HT1080 (cell line): ENCODE measurements around the gene DLGAP1. TPM values are rescaled to one million over a fixed set of nuclear protein-coding genes. Genes with fewer than 3 reads are reported as not detected.

ENCODE experiments used
- DNase-seq: peaks from one replicate; pipeline ENCODE4 v3.0.0-alpha.2; 2015; ENCODE audit warnings: low read depth
- total RNA-seq: library from RNA; depleted of rRNA; stranded (reverse); fragments of >200 nt; shearing (Covaris generic); gene quantifications from 2 replicates; pipeline ENCODE4 v1.2.3, GENCODE V29; 2014

DLGAP1 gene
- total RNA-seq, 1 experiment from 2014 or later = not detected

DNA sequence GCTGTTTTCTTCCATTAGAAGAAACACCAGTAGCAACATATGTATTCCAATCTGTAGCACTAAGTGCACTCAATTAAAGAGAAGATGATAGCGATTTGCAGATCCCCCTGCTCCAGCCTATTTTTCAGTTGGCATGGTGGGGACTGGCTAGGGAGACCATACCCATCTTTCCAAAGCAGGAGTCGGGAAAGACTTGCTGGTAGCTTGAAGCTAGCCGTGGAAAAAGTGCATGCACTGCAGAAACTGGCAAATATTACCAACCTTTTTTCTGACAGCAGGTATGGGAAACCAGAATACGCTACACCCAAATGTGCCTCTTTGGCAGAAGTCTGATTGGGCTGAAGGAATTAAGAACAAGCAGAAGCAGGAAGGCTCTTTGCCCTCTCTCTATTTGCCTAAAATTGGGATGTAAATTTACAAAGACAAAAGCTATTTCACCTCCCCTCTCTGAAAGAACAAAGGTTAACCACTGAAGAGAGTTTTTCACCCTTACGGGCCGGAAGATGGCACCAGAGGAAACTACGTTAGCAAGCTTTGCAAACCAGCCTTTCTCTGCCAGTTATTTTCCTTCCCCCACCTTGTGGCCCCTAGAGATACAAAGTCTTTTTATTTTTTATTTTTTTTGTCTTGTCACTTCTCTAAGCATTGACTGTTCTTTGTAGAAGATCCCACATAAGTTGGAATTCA lies 273.1 kb downstream of the DLGAP1 start:
- DNase-seq = no peak

DNA sequence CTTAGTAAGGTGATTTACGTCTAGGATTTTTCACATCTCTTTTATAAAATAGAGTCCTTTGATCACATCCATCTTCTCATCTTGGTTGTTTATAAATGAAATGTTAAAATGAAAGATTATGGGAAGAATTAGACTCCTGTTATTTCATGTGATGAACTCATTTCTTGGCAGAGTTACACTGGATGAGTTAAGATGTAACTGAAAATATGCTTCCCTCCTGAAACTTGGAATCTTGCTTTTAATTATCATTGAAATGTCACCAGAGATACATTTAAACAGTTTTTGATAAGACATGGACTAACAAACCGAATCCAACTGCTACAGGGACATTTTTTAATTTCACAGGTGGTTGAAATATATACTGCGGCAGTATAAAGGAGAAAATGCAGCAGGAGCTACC lies 274.0 kb downstream of the DLGAP1 start:
- no peak for DNase-seq

DNA sequence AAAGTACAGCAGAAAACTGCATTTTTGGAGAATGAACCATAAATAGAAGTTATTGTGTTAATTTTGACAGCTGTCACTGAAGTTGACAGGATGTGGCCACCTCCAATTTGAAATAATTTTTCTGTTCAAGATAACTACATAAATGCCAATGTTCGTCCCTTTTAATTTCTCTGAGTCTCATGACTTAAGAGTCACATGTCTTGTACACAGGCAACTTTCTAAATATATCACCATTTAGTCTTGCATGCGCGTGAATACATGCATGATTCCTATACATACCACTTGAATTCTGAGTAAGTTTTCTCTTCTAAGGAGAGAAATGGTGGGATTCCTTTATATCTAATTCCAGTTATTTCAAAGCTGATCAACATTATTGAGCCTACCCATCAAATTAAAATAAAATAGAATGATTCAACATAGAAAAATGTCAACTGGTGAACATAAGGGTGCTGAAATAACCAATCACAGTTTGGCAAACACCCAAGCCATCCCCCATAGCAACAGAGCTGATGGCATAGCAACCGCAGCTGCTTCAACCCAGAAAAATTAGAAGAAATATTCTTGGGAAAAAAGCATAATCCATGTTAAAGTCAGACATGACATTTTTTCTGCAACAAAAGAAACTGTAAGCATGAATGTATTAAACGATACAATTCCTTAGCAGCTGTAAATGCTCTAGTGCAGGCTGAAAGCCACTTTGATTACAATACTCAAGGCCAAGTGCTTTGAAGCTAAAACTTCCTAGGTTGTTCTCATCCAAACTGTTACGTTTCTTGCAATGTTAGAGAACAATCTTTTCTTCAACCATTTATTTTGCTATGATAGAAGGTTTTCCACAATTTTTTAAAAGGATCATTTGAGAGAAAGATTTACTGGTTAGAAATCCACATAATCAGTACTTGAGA lies 282.7 kb downstream of the DLGAP1 start:
- DNase-seq = no peak

DNA sequence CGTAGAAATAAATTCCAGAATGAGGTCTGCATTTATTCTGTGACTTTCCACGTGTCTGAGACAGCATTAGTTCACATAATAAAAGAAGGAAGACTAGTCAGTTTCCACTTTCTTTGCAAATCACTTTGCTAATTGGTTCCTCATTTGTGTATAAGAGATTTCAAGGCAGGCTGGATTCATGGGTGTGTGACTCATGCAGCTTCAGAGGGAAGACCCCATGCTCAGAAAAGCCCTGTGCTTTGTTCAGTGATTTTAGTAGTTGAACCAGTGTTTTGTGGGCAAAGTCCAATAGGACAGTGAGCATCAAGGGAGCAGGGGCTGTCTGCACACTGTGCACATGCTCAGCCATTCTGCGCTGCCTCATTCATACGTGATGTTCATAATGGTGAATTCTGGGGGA lies 297.8 kb downstream of the DLGAP1 start:
- no peak for DNase-seq

DNA sequence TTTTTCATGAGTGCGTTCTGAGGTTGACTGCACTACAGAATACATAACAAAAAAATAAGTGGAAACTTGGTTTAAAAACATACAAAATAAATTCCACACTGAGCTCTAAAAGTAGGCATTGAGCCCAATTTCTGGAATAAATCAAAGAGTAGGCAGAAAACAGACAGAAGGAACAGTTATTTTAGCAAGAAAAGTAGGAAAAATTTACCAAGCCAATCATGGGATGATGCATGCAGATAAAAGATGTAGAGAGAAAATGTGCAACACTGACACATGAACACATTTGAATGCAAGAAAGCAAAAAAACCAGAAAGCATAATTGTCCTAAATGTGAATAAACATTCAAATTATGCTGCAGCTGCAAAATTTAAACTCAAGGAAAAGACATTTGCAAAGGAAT lies 308.3 kb downstream of the DLGAP1 start:
- no peak for DNase-seq

DNA sequence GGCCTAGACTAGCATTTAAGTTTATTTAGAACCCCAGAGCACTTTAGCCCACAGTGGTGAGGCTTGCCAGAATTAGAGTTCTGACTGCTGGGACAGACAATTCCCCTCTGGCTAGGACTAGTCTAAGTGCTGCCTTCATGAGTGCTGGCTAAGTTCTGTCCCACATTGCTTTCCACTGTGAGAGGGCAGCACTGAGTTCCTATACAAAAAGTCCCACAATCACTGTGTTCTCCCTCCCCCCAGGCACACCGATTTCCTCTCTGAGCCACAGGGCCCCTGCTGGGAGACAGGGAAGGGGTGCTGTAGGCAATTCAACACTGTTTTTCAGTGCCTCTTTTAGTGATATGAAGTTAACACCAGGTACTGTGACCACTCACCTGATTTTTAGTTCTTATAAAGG lies 310.9 kb downstream of the DLGAP1 start:
- peak; percentile 6 for DNase-seq

DNA sequence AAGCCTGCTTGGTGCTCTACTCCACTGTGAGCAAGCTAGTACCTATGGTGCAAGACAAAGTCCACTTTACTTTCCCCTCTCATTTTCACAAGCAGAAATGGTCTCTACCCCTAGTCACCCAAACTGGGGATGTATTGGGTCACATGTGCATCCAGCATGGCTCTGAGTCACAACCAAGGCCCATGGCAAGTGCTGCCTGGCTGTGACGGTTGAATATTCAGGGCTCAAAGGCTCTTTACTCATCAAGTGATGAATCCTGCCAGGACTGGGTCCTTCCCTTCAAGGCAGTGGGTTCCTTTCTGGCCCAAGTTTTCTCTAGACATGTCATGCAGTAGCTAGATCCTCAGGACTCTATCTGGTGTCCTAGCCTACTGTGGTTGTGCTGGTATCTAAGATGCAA lies 311.5 kb downstream of the DLGAP1 start:
- no peak for DNase-seq

DNA sequence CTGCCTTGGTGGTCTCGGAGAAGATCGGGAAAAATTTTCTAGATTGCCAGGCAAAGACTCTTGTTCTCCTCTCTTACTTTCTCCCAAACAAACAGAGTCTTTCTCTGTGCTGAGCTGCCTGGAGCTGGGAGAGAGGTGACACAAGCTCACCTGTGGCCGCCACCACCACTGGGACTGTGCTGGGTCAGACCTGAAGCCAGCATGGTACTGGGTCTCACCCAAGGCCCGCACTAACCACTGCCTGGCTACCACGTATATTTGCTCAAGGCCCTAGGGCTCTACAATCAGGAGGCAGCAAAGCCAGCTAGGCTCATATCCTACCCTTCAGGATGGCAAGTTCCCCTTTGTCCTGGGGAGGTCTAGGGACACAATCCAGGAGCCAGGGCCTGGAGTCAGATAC lies 312.2 kb downstream of the DLGAP1 start:
- DNase-seq = no peak

DNA sequence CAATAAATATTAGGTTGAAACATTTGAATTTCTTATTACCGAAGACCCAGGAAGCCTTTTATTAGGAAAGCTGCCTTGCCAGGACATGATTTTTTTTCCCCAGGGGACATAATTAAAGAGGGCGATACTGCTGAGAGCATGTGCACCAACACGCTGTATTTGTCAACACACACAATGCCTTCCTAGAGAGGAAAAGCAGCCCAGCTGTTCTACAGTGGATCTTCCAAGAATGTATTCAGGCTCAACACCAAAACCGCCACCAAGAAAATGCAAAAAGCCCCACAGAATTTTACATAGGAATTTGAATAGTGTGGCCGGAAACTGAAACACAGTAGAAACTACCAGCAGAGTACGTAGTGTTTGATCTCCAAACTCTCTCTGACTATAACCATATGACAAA lies 320.4 kb downstream of the DLGAP1 start:
- no peak for DNase-seq

DNA sequence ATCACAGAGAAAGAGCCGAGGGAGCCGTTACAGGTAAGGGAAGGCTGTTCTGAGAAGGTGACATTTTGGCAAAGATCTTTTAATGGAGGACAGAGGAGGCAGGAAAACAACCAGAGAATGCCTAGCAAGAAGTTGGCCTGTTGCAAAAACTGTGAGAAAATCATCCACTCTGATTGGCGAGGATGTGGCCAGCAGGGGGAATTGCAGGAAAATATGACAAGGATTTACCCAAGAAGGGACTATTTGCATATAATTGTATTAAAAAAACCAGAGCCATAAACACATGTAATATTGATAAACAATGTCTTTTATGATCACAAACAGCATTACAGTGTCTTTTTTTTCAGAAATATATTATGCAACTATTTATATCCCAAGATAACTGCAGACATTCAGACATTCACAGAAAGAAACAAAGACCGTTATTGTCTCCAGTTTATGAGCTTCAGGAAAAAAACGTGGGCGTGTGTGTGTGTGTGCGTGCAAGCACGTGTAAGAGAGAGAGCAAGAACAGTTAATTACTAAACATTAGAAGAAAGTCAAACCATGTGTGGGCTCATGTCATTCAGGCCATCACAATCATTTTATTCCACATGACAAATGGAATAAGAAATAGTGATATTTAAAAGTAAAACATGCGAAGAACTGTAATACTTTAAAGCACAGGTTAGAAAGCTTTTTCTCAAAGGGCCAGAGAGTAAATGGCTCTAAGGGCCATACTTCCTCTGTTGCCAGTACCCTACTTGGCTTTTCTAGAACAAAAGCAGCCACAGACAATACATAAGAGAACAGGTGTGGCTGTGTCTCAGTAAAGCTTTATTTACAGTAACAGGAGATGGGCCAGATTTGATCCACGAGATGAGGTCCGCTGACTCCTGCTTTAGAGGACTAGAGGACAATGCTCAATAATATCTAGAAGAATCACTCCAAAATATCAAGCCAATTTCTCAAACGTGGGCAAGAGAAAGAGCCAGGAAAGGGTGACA lies 324.1 kb downstream of the DLGAP1 start:
- no peak for DNase-seq

DNA sequence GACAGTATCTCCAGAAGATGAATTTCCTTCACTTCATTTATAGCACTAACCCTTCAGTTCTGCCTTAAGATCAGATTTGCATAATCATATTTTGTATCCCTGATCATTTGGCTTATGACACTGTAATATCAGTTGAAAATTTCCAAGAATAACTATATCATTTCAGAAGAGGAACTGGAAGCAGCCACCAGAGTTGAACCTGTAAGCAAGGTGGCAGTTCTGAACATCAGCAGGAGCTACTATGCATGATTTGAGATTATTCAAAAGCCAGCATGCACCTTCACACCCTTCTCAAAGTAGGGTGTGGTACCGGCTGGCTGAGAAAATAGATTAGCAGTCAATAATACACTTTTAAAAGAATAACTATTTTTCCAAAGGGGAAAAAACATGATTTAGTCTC lies 328.2 kb downstream of the DLGAP1 start:
- no peak for DNase-seq

DNA sequence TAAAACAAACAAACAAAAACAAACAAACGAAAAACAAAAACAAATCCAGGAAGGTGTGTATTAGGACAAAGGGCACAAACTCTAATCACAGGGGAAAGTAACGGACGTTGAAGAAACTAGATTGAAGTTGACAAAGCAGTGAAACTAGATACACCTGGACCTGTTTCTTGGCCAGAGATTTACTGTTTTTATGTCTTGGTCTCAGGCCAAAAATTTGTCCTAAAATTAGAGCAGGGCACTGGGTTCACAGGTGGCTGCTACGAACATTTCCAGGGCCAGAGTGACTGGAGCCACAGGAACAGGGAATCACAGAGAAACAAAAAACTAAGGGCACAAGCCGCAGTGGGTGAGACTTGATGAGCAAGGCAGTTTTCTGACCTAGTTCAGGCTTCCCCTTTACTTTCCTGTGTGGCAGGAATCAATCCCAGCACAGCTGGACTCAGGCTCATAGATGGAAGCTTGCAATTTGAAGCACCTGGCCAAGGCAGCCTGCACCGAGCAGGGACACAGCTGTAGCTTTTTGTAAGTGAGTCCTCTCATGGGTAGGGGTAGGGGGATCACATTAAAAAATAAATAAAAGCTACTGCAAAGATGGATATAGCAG lies 329.4 kb downstream of the DLGAP1 start:
- DNase-seq = no peak

DNA sequence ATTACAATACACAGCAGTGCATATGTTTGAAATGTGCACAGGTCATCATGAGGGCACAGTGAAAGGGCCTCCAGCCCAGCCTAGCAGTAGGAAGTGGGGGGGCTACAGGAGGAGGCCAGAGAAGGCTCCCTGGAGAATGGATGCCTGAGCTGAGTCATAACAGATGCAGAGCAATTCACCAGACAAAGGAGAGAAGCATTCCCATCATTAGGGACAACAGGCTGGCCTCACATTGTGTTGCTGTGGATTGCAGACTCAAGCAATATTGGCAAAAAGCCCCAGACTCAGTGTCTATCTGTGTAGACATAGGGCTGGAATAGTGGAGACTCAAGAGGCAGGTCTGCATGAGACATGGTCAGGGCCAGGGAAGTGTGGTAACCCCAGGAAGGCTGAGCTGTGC lies 329.9 kb downstream of the DLGAP1 start:
- DNase-seq = no peak

DNA sequence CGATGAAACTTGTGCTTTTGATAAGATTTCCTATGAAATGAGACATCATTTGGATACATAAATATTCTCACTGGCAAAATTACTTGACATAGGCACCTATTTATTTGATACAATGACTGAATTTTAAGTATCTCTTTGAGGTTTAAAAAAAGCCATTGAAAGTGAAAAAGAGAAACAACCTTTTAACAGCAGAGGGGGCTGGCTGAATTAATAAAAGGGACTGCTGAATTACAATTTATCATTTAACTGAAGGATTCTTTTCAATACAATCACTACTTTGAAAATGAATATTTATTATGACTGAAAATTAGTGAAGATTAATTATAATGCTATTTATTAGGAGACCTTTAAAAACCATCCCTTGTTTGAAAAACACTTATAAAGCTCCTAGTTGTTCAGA lies 335.3 kb downstream of the DLGAP1 start:
- no peak for DNase-seq

DNA sequence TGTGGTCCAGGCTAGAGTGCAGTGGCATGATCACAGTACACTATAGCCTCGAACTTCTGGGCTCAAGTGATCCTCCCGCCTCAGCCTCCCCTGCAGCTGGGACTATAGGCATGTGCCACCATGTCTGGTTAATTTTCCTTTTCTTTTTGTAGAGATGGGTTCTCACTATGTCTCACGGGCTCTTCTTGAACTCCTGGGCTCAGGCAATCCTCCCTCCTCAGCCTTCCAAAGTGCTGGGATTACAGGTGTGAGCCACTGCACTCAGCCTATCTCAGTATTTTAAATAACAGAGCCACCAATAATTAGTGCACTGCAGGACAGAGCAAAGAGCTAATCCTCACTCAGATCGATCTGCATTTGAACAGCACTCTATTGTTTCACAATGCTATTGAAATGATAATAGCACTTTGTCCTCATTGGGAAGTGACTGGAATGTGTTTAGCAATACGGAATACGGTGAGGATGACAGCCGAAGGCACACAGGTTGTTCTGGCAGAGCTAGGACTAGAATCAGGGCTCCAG lies 335.9 kb downstream of the DLGAP1 start:
- no peak for DNase-seq

DNA sequence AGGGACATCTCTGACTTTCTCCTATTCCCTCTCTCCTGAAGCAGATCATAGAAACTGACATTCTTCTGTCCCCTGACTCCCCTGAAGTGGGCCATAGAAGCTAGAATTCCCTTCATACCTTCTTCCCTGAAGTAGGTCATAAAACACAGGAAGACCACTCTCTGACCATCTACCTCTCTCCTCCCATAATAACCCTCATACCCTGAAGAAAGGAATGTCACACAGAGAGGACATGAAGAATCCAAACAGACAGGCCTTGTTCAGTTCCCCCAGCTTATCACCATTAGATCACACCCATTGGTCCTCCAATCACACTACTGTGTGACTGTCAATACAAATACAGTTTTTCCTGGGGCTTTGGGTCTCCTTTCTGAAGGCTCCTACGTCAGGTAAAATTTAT lies 347.1 kb downstream of the DLGAP1 start:
- no peak for DNase-seq

DNA sequence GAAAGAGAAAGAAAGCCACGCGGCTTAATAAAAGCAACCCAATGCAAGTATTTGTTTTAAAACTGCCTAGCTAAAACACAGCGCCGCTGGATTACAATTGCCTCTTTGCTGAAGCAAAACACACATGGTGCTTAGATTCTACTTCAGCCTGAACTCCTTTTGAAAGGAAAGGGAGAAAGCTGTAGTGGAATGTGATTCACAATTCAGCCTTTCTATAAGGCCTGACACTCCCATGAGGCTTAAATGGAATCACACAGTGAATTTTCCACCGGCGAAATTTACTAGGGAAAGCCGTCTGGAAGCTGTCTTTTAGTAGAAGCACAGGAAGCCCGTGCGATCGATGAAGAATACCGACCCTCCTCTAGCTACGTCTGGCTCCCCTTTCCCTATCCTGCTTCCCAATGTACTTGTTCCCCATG lies 348.0 kb downstream of the DLGAP1 start:
- DNase-seq = no peak

DNA sequence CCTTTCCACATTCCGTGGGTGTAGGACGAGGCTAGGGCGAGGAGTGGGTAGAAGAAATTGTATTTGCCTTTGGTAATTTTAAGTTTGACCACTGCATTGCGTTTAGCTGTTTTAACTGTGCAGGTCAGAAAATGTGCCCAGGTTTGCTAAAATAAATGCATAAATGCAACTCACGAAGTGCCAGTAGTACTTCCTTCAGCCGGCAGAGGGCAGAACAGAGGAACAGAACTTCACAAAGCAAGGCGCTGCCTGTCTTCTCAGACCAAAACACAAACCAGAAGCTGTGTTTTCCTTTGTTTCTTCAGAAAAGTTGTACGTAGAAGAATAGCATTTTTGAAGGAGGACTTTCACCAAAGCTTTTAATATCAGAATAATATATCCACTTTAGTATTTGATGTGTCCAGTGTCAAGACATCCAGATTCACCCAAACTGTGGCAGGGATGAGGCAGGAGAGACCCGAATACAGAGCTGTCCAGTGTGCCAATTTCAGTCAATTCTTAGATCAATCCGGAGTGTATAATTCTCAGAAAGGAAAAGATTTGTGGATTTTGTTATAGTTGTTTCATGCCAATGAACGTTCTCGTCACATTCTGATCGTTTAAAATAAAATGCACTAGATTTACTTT lies 348.6 kb downstream of the DLGAP1 start:
- DNase-seq = peak; percentile 51

DNA sequence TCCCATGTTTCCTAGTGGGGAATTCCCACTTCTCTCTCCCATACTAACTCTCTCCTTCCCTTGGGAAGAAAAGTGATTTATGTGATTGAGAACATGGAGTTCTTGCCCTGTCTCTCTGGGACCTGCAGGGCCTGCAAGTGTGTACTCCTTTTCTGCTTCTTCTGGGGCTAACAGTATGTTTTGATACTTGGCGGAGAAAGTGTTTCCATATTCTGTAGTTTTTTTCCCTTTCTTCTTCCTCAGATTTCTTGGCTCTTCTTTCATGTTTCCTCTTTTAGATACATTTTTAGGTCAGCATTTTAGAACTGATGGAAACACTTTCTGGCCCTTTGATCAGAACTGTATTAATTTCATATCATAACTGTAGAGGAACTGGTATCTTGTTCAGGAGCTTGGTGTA lies 352.2 kb downstream of the DLGAP1 start:
- no peak for DNase-seq

DNA sequence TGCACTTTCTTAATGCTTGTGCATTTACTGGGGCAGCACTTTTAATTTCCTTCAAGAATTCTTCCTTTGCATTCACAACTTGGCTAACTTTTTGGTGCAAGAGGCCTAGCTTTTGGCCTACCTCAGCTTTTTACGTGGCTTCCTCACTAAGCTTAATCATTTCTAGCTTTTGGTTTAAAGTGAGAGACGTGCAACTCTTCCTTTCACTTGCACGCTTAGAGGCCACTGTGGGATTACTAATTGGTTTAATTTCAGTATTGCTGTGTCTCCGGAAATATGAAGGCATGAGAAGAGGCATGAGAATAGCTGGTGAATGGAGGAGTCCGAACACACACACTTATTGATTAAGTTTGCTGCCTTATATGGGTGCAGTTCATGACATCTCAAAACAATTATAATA lies 354.1 kb downstream of the DLGAP1 start:
- no peak for DNase-seq
